SK-N-SH (cell line): ENCODE measurements around the gene TRAF7. TPM values are rescaled to one million over a fixed set of nuclear protein-coding genes. Genes with fewer than 3 reads are reported as not detected.
"Not testable (repeated sequence)": the region's sequence is repeated elsewhere in the genome, so short reads cannot be mapped to it uniquely, and the experiment has no call there.

Experiments
- CTCF ChIA-PET: fragments of 300-600, 350-600 bp; formaldehyde crosslinking; extraction: SDS; loops from one replicate; lab custom pipeline; 2021; lab: Yijun Ruan, JAX
- POLR2A ChIA-PET: fragments of 350-600 bp; sonication (Branson Sonifier 250); formaldehyde crosslinking; extraction: SDS; loops from one replicate; lab custom pipeline; 2020; ENCODE audit warnings: antibody characterized with exemption, inconsistent platforms; lab: Yijun Ruan, JAX
- DNase-seq: peaks from one replicate; pipeline ENCODE4 v3.0.0; 2012
- H2AFZ ChIP-seq: fragments of 200-600 bp; sonication (generic); 2 replicates; pipeline ENCODE4 v1.8.1; 2016; ENCODE audit warnings: antibody characterized with exemption, mild to moderate bottlenecking, low read depth
- H3F3A ChIP-seq: fragments of 200-600 bp; sonication (generic); replicated peaks from 2 replicates; pipeline ENCODE3; 2016; ENCODE audit warnings: antibody characterized with exemption, mild to moderate bottlenecking; ENCODE audit not compliant: insufficient read depth
- H3K27ac ChIP-seq, 2 experiments: fragments of 200-500 bp in 1 of 2; fragments of 200-600 bp in 1 of 2; sonication (Bioruptor generic) in 1 of 2; sonication (generic), shearing (Covaris generic) in 1 of 2; 2 replicates each; pipeline versions ENCODE4 v1.5.1 to v1.6.1; 2014 to 2016; ENCODE audit warnings: low read depth in 2 of 2, inconsistent platforms in 1 of 2, low read length in 1 of 2, mild to moderate bottlenecking in 1 of 2, mixed read lengths in 1 of 2
- H3K27me3 ChIP-seq: fragments of 200-600 bp; sonication (generic), shearing (Covaris generic); 2 replicates; pipeline ENCODE4 v1.6.1; 2016; ENCODE audit warnings: mixed run types; ENCODE audit not compliant: insufficient read depth
- H3K36me3 ChIP-seq, 2 experiments: fragments of 200-500 bp in 1 of 2; fragments of 200-600 bp in 1 of 2; sonication (Bioruptor generic) in 1 of 2; sonication (generic) in 1 of 2; replicated peaks in 1 of 2; 2 replicates each; pipeline versions ENCODE3 to v1.5.1; 2014 to 2016; ENCODE audit warnings: low read length in 1 of 2, mild to moderate bottlenecking in 1 of 2; ENCODE audit not compliant: insufficient read depth in 2 of 2, control insufficient read depth in 1 of 2
- H3K4me1 ChIP-seq, 2 experiments: fragments of 200-500 bp in 1 of 2; fragments of 200-600 bp in 1 of 2; sonication (Bioruptor generic) in 1 of 2; sonication (generic), shearing (Covaris generic) in 1 of 2; 2 replicates each; pipeline versions ENCODE4 v1.5.1 to v1.6.1; 2014 to 2016; ENCODE audit warnings: low read depth in 1 of 2, low read length in 1 of 2, mixed run types in 1 of 2; ENCODE audit not compliant: insufficient read depth in 2 of 2, control insufficient read depth in 1 of 2
- H3K4me2 ChIP-seq: fragments of 200-600 bp; sonication (generic), shearing (Covaris generic); 2 replicates; pipeline ENCODE4 v1.6.1; 2017; ENCODE audit warnings: mixed run types
- H3K4me3 ChIP-seq, 2 experiments: fragments of 200-500 bp in 1 of 2; fragments of 200-600 bp in 1 of 2; sonication (Bioruptor generic) in 1 of 2; sonication (generic), shearing (Covaris generic) in 1 of 2; 2 replicates each; pipeline versions ENCODE4 v1.5.1 to v1.8.1; 2014 to 2016; ENCODE audit warnings: low read depth in 2 of 2, inconsistent platforms in 1 of 2, low read length in 1 of 2, mild to moderate bottlenecking in 1 of 2, mixed read lengths in 1 of 2, moderate library complexity in 1 of 2
- H3K79me2 ChIP-seq: fragments of 200-600 bp; sonication (generic); 2 replicates; pipeline ENCODE4 v1.8.1; 2017; ENCODE audit warnings: mild to moderate bottlenecking; ENCODE audit not compliant: insufficient read depth
- H3K9ac ChIP-seq: fragments of 200-600 bp; sonication (generic); 2 replicates; pipeline ENCODE4 v1.6.1; 2017; ENCODE audit warnings: mixed run types
- H3K9me2 ChIP-seq: fragments of 200-600 bp; sonication (generic); 2 replicates; pipeline ENCODE4 v1.6.1; 2017; ENCODE audit warnings: mixed run types
- H3K9me3 ChIP-seq: fragments of 200-600 bp; sonication (generic); 2 replicates; pipeline ENCODE4 v1.6.1; 2017; ENCODE audit warnings: mixed run types, mild to moderate bottlenecking, moderate library complexity
- H4K20me1 ChIP-seq: fragments of 200-600 bp; sonication (generic); 2 replicates; pipeline ENCODE4 v1.6.1; 2017; ENCODE audit warnings: mild to moderate bottlenecking, mixed run types; ENCODE audit not compliant: insufficient read depth
- ELF1 ChIP-seq: IDR thresholded peaks from 2 replicates; pipeline ENCODE4 v1.4.0; 2012
- EP300 ChIP-seq, 2 experiments: IDR thresholded peaks; 2 replicates each; pipeline versions ENCODE4 v1.4.0 to v1.6.1; 2012; ENCODE audit warnings: borderline replicate concordance in 1 of 2, low read depth in 1 of 2, low read length in 1 of 2
- EZH2phosphoT487 ChIP-seq: fragments of 200-600 bp; sonication (generic); IDR thresholded peaks from 2 replicates; pipeline ENCODE4 v1.6.1; 2017; ENCODE audit warnings: low read depth, mixed run types, mild to moderate bottlenecking, antibody characterized with exemption, moderate library complexity, borderline replicate concordance
- FOXM1 ChIP-seq: IDR thresholded peaks from 2 replicates; pipeline ENCODE4 v1.4.0; 2012; ENCODE audit warnings: low read depth, mild to moderate bottlenecking
- JUND ChIP-seq: IDR thresholded peaks from 2 replicates; pipeline ENCODE4 v1.4.0; 2012
- MEF2A ChIP-seq: IDR thresholded peaks from 2 replicates; pipeline ENCODE4 v1.4.0; 2012; ENCODE audit warnings: low read depth, borderline replicate concordance
- NRF1 ChIP-seq: IDR thresholded peaks from 2 replicates; pipeline ENCODE4 v1.6.1; 2012; ENCODE audit warnings: low read depth, mild to moderate bottlenecking, low read length
- RFX5 ChIP-seq: IDR thresholded peaks from 2 replicates; pipeline ENCODE4 v1.6.1; 2012; ENCODE audit warnings: mild to moderate bottlenecking, improper control_type of control experiment, low read length
- USF2 ChIP-seq: fragments of 150-350 bp; IDR thresholded peaks from 2 replicates; pipeline ENCODE4 v1.6.1; 2017; ENCODE audit warnings: antibody characterized with exemption, low read length, low read depth, borderline replicate concordance
- WGBS: methylation state at CpG from one replicate; pipeline ENCODE4 v1.1.6; 2017; ENCODE audit warnings: low lambda C conversion rate; 5-methylcytosine and 5-hydroxymethylcytosine counted together
- polyA plus RNA-seq, 3 experiments: library from polyadenylated mRNA; depleted of rRNA; stranded (reverse); fragments of >200 nt; gene quantifications; 2 replicates each; pipeline ENCODE4 v1.2.3, GENCODE V29; 2012

The TRAF7 gene
- polyA plus RNA-seq, 1 of the 3 experiments (the other 2 are of a cell fraction): 73.0 TPM

- H2AFZ ChIP-seq, H3K27ac ChIP-seq, CTCF ChIA-PET, H3K27me3 ChIP-seq, H3K4me1 ChIP-seq, H3K9me3 ChIP-seq, H3K9me2 ChIP-seq, H3K4me3 ChIP-seq, H3F3A ChIP-seq, H4K20me1 ChIP-seq, H3K79me2 ChIP-seq, H3K4me2 ChIP-seq, POLR2A ChIA-PET, H3K9ac ChIP-seq, DNase-seq: not testable (repeated sequence)
- peaks cover 0 to 30% of the 10 kb centered on the region in 2 experiments for H3K36me3 ChIP-seq
- WGBS: 85% methylated on average over 6 of the region's 30 CpGs
Measured at GRCh38 chr16:2112539-2113106, 43.0 kb upstream of the TRAF7 start.

GRCh38 chr16:2114225-2114624, 41.4 kb upstream of the TRAF7 start:
- H3K4me2 ChIP-seq, H3K9ac ChIP-seq, H4K20me1 ChIP-seq, H3K79me2 ChIP-seq, CTCF ChIA-PET, H3F3A ChIP-seq, DNase-seq, H2AFZ ChIP-seq, H3K4me1 ChIP-seq, POLR2A ChIA-PET, H3K27me3 ChIP-seq, H3K27ac ChIP-seq, H3K9me3 ChIP-seq, H3K9me2 ChIP-seq, H3K4me3 ChIP-seq: not testable (repeated sequence)
- 92% methylated on average over 8 of the region's 26 CpGs for WGBS
- H3K36me3 ChIP-seq: peaks cover 0 to 24% of the 10 kb centered on the region in 2 experiments

GRCh38 chr16:2114885-2115590, 40.5 kb upstream of the TRAF7 start:
- not testable (repeated sequence) for H3K9me2 ChIP-seq, DNase-seq, H3K79me2 ChIP-seq, H3F3A ChIP-seq, H4K20me1 ChIP-seq, H3K4me2 ChIP-seq, H3K4me1 ChIP-seq, H3K9ac ChIP-seq, H3K27me3 ChIP-seq, H3K27ac ChIP-seq, H3K9me3 ChIP-seq, H2AFZ ChIP-seq, H3K4me3 ChIP-seq
- CTCF ChIA-PET: interaction anchor here (0.6 kb wide), 1 partner anchor 123 kb away, joined by 3 read pairs; no protein-coding TSS in a partner anchor
- 95% methylated on average over 17 of the region's 34 CpGs for WGBS
- POLR2A ChIA-PET: interaction anchor here (0.6 kb wide), 1 partner anchor 213 kb away, joined by 3 read pairs; no protein-coding TSS in a partner anchor
- peaks cover 0 to 19% of the 10 kb centered on the region in 2 experiments for H3K36me3 ChIP-seq

- Histone ChIP-seq H2AFZ (no peak overlapping the region), H3K4me2 (no peak overlapping the region), H4K20me1 (peaks cover 8% of the 10 kb centered on the region), H3K27ac (no peak overlapping the region), H3K36me3 (peaks cover 0 to 16% of the 10 kb centered on the region in 2 experiments), H3K9me2 (no peaks in the 10 kb centered on the region), H3K9me3 (no peaks in the 10 kb centered on the region), H3F3A (no peaks in the 10 kb centered on the region), H3K27me3 (no peaks in the 10 kb centered on the region), H3K4me3 (no peak overlapping the region), H3K9ac (no peak overlapping the region), H3K4me1 (no peaks in the 10 kb centered on the region), H3K79me2 (peaks cover 14% of the 10 kb centered on the region)
- TF ChIP-seq RFX5: no peak
- TF ChIP-seq ELF1: no peak
- no peak for TF ChIP-seq USF2
- no peak for TF ChIP-seq NRF1
- TF ChIP-seq EP300 (IDR thresholded peaks at IDR 0.05; ENCODE audit: borderline replicate concordance in 1 of 2, low read depth in 1 of 2, low read length in 1 of 2): no peak
- TF ChIP-seq EZH2phosphoT487: no peak
- no peak for TF ChIP-seq MEF2A
- TF ChIP-seq JUND: no peak
- no peak for TF ChIP-seq FOXM1
- CTCF ChIA-PET: no interaction called here
- POLR2A ChIA-PET: interaction anchor here (0.6 kb wide), 1 partner anchor 213 kb away, joined by 3 read pairs; no protein-coding TSS in a partner anchor
- DNase-seq: no peak
- WGBS: 100% methylated on average over 1 of the region's 13 CpGs
Measured at GRCh38 chr16:2115591-2115973, 40.0 kb upstream of the TRAF7 start.

GRCh38 chr16:2116428-2116827, 39.2 kb upstream of the TRAF7 start:
- H3K4me3 ChIP-seq, CTCF ChIA-PET, H3K4me1 ChIP-seq, H3F3A ChIP-seq, H2AFZ ChIP-seq, H3K27me3 ChIP-seq, H3K27ac ChIP-seq, POLR2A ChIA-PET, DNase-seq, H3K9me2 ChIP-seq, H3K9me3 ChIP-seq, H3K4me2 ChIP-seq, H3K9ac ChIP-seq: not testable (repeated sequence)
- Histone ChIP-seq H3K36me3 (peaks cover 0 to 12% of the 10 kb centered on the region in 2 experiments), H3K79me2 (peaks cover 22% of the 10 kb centered on the region), H4K20me1 (peaks cover 15% of the 10 kb centered on the region)
- WGBS: 100% methylated on average over 4 of the region's 24 CpGs
